ENCODE results near the gene FBXO10.
A peak's percentile ranks its signal among the peaks of the same experiment; 100 is the strongest.
"Not testable (repeated sequence)": the region's sequence is repeated elsewhere in the genome, so short reads cannot be mapped to it uniquely, and the experiment has no call there.

The FBXO10 gene

GRCh38 chr9:37551468-37551867 is 24.7 kb downstream of the FBXO10 start:
- DNase-seq (ENCODE audit: low read depth): no peak

- peak; percentile 82 for DNase-seq (ENCODE audit: low read depth)
Measured at GRCh38 chr9:37550781-37551180, 25.4 kb downstream of the FBXO10 start.

DNA sequence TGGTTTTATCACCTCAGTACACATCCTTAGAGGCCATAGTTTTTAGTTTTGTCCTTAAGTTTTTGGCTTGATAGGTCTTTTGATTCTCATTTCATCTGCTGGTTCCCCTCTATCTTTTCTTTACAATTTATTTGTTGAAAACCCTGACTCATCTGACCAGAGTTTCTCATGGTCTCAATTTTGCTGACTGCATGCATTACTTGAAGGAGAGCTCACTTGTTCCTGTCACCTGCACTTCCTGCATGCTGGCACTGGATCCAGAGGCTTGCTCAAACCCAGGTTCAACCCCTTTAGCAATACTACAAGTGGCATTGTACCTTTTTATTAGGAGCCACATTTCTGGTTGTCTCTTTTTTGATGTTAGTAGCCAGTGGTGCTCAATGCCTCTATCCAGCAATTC is 26.7 kb downstream of the FBXO10 start:
- DNase-seq (ENCODE audit: low read depth): no peak

GRCh38 chr9:37547328-37547878 is 28.8 kb downstream of the FBXO10 start:
- no peak for DNase-seq (ENCODE audit: low read depth)

DNA sequence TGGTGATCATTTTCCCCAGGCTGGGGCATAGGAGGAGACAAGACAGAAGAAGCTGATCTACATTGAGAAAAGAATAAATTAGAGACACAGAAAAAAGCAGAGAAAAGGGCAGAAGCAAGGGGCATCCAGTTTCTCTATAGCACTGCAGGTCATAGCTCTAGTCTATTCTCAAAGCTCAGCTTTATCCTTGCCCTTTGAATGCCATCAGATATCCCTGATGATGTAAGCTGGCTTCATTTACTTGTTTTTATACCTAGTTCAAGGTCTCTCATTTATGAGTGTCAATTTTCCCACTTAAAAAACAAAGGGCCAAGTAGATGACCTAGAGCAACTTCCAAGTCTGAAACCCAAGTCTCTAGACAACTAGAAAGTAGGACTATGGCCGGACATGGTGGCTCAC is 32.7 kb downstream of the FBXO10 start:
- no peak for DNase-seq (ENCODE audit: low read depth)

DNA sequence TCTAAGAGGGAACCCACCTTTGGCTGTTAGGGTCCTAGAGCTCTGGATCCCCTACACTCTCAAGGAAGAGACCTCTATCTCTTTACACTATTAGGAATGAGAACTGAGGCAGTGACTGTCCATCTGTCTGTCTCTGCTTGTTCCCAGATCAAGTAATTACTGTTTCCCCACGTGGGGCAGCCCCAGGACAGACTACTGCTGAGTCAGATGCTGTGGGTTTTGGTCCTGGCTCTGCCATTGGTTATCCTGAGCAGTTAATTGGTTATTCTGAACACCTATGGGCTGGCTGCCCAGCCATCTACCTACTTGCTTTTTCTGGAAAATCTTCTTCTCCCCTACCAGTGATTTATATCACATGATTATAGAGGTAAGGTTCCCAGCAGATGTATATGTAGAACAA is 33.3 kb downstream of the FBXO10 start:
- no peak for DNase-seq (ENCODE audit: low read depth)

- DNase-seq (ENCODE audit: low read depth): no peak
Measured at GRCh38 chr9:37542488-37542887, 33.7 kb downstream of the FBXO10 start.

DNA sequence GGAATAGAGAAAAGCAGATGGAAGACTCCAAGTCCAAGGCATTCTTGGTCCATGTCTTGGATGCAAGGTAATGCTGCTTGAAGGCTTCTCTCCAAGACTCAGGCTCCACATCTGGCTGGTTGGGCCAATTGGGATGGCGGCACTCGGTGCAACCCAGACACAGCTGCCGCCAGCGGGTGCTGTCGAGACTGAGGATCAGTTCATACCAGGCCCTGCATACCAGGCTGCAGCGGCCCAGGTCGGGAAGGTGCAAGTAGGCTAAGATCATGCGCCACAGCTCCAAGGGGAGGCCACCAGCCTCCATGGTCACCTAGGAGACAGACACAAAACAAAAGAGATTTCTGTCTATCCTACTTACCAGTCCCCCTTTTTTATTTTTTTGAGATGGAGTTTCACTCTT is 34.7 kb downstream of the FBXO10 start:
- no peak for DNase-seq (ENCODE audit: low read depth)

DNA sequence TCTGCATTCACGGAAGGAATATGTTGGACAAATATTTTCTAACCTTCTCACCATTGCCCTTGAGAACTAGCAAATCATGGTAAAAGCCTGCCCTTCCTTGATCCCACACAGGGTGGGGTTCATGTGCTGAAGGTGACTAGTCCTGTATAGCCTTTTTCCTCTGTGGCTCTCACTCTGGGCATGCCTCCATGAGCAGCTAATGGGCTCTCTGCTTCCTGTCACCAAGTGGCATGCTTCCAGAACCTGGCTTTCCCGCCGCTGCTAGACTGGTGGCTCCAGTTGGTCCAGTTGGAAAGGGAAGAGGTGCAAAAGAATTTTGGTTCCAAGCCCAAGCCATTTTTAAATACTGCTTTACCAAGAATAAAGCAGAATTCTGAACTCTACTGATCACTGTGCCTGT is 35.5 kb downstream of the FBXO10 start:
- DNase-seq (ENCODE audit: low read depth): peak; percentile 6

- DNase-seq (ENCODE audit: low read depth): no peak
Measured at GRCh38 chr9:37539634-37540033, 36.5 kb downstream of the FBXO10 start.

DNA sequence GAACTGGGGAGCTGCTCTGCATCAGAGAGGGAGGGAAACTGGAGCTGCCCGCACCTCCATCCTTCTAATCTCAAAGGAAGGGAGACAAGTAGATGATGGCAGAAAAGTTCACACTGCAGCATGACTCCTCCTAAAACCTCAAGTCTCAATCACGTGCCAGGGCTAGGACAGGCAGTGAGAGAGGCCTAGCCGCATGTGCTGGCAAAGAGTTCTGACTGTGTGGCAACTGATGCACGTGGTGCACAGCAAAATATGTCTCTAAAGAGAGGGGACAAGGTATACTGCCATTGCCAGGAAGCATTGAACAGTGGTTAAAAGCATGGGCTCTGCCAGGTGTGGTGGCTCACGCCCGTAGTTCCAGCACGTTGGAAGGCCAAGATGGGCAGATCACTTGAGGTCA is 38.1 kb downstream of the FBXO10 start:
- DNase-seq (ENCODE audit: low read depth): no peak

GRCh38 chr9:37534901-37535300 is 41.3 kb downstream of the FBXO10 start:
- no peak for DNase-seq (ENCODE audit: low read depth)

- DNase-seq (ENCODE audit: low read depth): no peak
Measured at GRCh38 chr9:37534412-37534811, 41.8 kb downstream of the FBXO10 start.

- DNase-seq (ENCODE audit: low read depth): no peak
Measured at GRCh38 chr9:37531699-37532098, 44.5 kb downstream of the FBXO10 start.

DNA sequence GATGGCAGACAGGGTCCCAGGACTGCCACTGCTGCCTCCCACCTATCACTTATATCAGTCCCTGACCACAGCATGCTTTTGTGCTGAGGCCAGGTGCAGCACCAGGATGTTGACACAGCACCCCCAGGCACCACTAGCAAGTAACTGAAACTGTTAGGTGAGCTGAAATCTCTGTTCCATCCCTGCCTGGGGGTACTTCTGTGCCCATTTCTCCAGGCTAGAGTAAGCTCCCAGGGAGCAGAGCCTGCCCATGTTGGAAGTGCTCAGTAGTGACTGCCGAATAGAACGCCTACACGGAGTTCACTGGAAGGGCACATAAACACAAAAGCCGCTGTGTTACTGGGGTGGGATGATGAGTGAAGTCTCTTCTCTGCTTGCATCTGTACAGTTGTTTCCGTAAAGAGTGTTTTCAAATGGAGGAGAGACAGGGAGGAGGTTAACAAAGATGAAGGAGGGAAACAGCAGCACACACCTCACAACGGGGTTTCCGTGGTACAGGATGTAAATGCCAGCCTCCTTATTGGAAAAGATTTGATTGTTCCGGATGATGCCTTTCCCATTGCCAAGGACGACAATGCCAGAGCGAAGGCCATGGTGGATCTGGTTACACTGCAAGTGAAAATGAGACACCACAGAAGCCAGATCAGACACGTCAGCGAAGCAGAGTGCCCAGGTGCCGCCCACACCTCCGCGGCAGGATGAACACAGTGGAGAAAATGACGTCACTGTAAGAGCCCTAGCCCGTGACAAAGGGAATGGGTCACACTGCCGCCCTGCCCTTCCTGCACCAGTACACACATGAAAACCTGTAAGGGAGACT is 47.3 kb downstream of the FBXO10 start:
- DNase-seq (ENCODE audit: low read depth): no peak

DNA sequence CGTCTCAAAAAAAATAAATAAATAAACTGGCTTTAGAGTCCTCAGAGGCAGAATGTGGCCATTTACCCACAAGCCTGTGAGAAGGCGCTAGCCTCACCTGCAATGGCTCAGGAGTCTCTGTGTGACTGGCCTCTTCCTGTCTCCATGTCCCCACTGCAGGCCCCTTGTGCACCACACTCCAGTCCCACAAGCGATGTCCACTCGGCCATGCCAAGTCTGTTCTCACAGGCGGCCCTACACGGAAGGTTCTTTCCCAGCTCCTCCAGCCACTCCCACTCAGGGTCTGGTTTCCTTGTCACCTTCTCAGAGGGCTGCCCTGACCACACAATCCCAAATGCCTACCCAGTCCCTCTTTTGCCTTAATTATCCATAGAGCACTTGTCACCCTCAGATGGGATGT is 52.3 kb downstream of the FBXO10 start:
- no peak for DNase-seq (ENCODE audit: low read depth)

- DNase-seq (ENCODE audit: low read depth): no peak
Measured at GRCh38 chr9:37522971-37523370, 53.2 kb downstream of the FBXO10 start.

DNA sequence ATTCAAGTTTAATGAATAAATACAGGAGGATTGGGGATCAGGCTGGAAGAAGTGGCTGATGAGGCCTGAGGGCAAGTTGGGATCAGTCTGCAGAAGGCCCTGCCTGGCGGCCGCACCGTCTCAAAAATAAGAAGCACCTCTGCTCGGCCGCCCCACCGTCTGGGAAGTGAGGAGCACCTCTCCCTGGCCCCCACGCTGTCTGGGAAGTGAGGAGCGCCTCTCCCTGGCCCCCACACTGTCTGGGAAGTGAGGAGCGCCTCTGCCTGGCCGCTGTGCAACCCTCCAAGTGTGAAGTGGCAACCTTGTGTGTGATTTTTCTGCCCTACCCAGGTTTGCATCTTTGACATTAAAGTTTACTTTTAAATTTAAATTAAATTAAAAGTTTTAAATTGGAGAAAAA is 55.1 kb downstream of the FBXO10 start:
- no peak for DNase-seq (ENCODE audit: low read depth)

DNA sequence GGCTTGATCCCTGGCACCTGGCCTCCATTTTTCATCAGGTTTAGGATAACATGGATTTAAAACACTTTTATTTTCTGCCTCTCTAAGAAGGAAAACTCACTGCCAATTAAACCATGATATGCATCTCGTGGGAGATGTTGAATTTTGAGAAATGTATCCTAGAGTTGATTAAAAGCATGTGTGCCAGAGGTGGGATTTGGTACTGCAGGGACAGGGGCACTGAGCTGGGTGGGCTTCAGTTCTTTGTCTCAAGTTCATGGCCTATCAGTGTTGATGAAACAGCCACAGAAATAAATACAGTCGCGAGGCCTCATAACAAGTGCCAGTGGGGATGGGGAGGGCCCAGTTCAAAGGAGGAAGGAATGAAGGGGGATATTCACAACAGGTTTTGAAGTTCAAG is 55.5 kb downstream of the FBXO10 start:
- no peak for DNase-seq (ENCODE audit: low read depth)

DNA sequence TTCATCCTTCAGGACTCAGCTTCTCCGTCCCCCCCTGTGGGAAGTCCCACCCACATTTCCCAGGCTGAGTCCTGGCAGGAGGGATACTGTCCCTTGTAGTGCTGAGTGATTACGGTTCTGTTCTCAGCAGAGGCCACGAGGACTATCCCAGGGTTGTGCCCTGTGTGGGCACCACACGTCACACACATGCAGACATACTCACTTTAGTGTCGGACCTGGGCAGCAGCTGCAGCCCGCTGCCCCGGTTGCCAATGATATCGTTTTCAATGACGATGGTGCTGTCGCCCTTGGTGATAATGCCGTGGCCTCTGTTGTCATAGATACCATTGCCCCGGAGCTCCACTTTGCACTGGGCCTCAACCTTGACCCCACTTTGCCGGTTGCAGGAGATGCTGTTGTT is 58.3 kb downstream of the FBXO10 start:
- DNase-seq (ENCODE audit: low read depth): no peak

DNA sequence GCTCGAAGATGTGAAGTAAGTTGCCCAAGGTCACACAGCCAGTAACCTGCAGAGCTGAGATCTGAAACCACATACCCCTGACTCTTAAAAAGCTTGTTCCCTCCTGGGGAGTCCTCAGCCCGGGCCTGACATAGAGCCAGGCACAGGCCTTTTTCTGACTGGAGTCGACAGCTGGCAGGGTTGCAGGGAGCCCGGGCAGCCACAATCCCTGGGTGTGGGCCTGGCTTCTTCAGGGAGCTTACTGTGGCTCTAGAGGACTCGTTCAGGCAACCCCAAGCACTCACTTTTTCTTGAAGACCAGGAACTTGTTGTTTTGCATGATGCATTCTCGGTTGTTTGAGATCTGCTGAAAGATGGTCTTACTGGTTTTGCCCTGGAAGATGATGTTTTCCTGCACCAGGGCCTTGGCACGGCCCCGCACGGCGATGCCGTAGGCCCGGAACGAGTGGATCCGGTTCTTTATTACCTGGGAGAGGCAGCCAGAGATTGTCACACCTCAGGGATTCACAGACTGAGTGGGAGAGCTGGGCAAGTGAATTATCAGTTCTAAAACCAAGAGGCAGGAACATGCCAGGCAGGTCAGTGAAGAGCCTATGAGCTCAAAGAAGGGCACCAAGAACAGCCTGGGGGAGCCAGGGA is 60.4 kb downstream of the FBXO10 start:
- no peak for DNase-seq (ENCODE audit: low read depth)

GRCh38 chr9:37514999-37515398 is 61.2 kb downstream of the FBXO10 start:
- no peak for DNase-seq (ENCODE audit: low read depth)

DNA sequence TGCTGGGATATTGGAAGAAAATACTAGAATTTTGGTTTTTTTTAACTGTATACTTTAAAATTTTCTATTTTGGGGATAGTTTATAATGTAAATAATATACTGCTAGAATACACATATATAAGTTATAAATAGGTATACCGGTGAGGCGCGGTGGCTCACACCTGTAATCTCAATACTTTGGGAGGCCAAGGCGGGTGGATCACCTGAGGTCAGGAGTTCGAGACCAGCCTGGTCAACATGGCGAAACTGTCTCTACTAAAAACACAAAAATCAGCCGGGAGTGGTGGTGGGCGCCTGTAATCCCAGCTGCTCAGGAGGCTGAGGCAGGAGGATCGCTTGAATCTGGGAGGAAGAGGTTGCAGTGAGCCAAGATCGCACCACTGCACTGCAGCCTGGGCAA is 61.8 kb downstream of the FBXO10 start:
- DNase-seq (ENCODE audit: low read depth): not testable (repeated sequence)

DNA sequence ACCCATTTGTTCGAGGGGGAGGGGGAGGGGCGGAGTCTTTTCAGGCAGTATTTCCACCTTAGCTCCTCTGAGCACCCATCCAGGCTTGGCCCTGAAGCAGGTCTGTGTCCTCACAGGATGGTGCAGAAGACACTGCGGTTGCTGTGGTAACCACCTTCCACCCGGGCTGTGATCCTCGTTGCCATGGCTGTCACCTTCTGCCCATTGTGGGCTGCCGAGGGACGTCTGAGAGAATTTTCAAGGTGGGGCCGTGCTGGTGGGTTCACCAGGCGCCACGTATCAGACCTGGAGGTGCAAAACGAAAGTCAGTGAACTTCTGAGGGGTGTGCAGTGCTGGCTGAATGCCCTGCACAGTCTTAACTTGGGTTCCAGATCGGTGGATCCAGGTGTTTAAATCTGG is 63.7 kb downstream of the FBXO10 start:
- no peak for DNase-seq (ENCODE audit: low read depth)
